GM19238 (cell line): ENCODE data around the gene TSPAN9.

ENCODE experiments used
- DNase-seq: peaks from one replicate; pipeline ENCODE4 v3.0.0; 2011; ENCODE audit warnings: low spot score; ENCODE audit not compliant: insufficient read length

The TSPAN9 gene

GRCh38 chr12:3204730-3205531, 127.8 kb downstream of the TSPAN9 start:
- no peak for DNase-seq

GRCh38 chr12:3205742-3206519, 128.8 kb downstream of the TSPAN9 start:
- no peak for DNase-seq

- no peak for DNase-seq
Observed at GRCh38 chr12:3206536-3207072, 129.4 kb downstream of the TSPAN9 start.

GRCh38 chr12:3207175-3207574, 130.0 kb downstream of the TSPAN9 start:
- DNase-seq: no peak

GRCh38 chr12:3207858-3208257, 130.7 kb downstream of the TSPAN9 start:
- no peak for DNase-seq

GRCh38 chr12:3213188-3213587, 136.0 kb downstream of the TSPAN9 start:
- DNase-seq: no peak

GRCh38 chr12:3213768-3214167, 136.6 kb downstream of the TSPAN9 start:
- no peak for DNase-seq

- no peak for DNase-seq
Observed at GRCh38 chr12:3214526-3215365, 137.6 kb downstream of the TSPAN9 start.

- no peak for DNase-seq
Observed at GRCh38 chr12:3215410-3215975, 138.3 kb downstream of the TSPAN9 start.

- DNase-seq: no peak
Observed at GRCh38 chr12:3216097-3216496, 138.9 kb downstream of the TSPAN9 start.

GRCh38 chr12:3216726-3217682, 139.8 kb downstream of the TSPAN9 start:
- no peak for DNase-seq

- no peak for DNase-seq
Observed at GRCh38 chr12:3217683-3218079, 140.5 kb downstream of the TSPAN9 start.

GRCh38 chr12:3218228-3219171, 141.3 kb downstream of the TSPAN9 start:
- no peak for DNase-seq

- no peak for DNase-seq
Observed at GRCh38 chr12:3219233-3219632, 142.1 kb downstream of the TSPAN9 start.

- no peak for DNase-seq
Observed at GRCh38 chr12:3220382-3221321, 143.5 kb downstream of the TSPAN9 start.

- no peak for DNase-seq
Observed at GRCh38 chr12:3222306-3222705, 145.1 kb downstream of the TSPAN9 start.

- no peak for DNase-seq
Observed at GRCh38 chr12:3222979-3223378, 145.8 kb downstream of the TSPAN9 start.
